GM18505 (cell line): ENCODE results near the gene IL36G.

Experiments used
- ATAC-seq: cut with Tn5 transposase; IDR thresholded peaks from one replicate; pipeline ENCODE4 v1.9.1; 2021; ENCODE audit not compliant: unreplicated experiment
- POLR2A ChIP-seq: IDR thresholded peaks from 4 replicates; pipeline ENCODE4 v1.6.1; 2011; ENCODE audit warnings: borderline replicate concordance; ENCODE audit not compliant: insufficient read depth, insufficient read length; ENCODE audit errors: extremely low read depth

The IL36G gene

GRCh38 chr2:113014067-113014466, 36.3 kb downstream of the IL36G start:
- TF ChIP-seq POLR2A = no peak
- ATAC-seq = no peak

GRCh38 chr2:113015042-113015441, 37.2 kb downstream of the IL36G start:
- no peak for TF ChIP-seq POLR2A
- no peak for ATAC-seq

- no peak for TF ChIP-seq POLR2A
- ATAC-seq = no peak
These were observed 37.8 kb downstream of the IL36G start for GRCh38 chr2:113015655-113016054.

- ATAC-seq = no peak
- no peak for TF ChIP-seq POLR2A
These were observed 40.7 kb downstream of the IL36G start for GRCh38 chr2:113018509-113018908.

GRCh38 chr2:113021312-113021711, 43.5 kb downstream of the IL36G start:
- no peak for ATAC-seq
- no peak for TF ChIP-seq POLR2A

- no peak for TF ChIP-seq POLR2A
These were observed 47.0 kb downstream of the IL36G start for GRCh38 chr2:113024764-113025163.

GRCh38 chr2:113025737-113026136, 47.9 kb downstream of the IL36G start:
- ATAC-seq = no peak

More at GRCh38 chr2:113024764-113025163, 47.0 kb downstream of the IL36G start:
- no peak for ATAC-seq

GRCh38 chr2:113027691-113028090, 49.9 kb downstream of the IL36G start:
- no peak for ATAC-seq
- TF ChIP-seq POLR2A = no peak

More at GRCh38 chr2:113025737-113026136, 47.9 kb downstream of the IL36G start:
- TF ChIP-seq POLR2A = no peak

- no peak for ATAC-seq
- TF ChIP-seq POLR2A = no peak
These were observed 50.3 kb downstream of the IL36G start for GRCh38 chr2:113028112-113028511.

- TF ChIP-seq POLR2A = no peak
- ATAC-seq = no peak
These were observed 54.9 kb downstream of the IL36G start for GRCh38 chr2:113032737-113033136.

GRCh38 chr2:113034016-113034415, 56.2 kb downstream of the IL36G start:
- TF ChIP-seq POLR2A = no peak
- no peak for ATAC-seq
